Activated CD8-positive, alpha-beta memory T cell treated with anti-CD3 and anti-CD28 coated beads for 4 hours (primary cell): ENCODE results near the gene RTL3.

ENCODE experiments used
- DNase-seq, 2 donors: peaks; one replicate each; pipeline ENCODE4 v3.0.0-alpha.2; 2020; ENCODE audit warnings: low read depth in 2 of 2

The RTL3 gene

DNA sequence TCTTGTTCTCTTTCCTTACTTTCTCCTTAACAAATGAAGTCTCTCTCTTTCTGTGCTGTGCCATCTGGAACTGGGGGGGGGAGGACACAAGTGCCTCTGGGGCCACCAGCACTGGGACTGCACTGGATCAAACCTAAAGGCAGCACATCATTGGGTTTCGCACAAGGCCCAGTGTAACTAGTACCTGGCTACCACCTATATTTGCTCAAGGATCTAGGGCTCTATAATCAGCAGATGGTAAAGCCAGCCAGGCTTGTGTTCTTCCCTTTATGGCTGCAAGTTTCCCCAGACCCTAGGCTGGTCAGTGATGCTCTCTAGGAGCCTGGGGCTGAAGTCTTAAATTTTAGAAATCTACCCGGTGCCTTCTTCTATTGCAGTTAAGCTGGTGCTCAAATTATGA lies 40.1 kb downstream of the RTL3 start:
- DNase-seq, result no peak

DNA sequence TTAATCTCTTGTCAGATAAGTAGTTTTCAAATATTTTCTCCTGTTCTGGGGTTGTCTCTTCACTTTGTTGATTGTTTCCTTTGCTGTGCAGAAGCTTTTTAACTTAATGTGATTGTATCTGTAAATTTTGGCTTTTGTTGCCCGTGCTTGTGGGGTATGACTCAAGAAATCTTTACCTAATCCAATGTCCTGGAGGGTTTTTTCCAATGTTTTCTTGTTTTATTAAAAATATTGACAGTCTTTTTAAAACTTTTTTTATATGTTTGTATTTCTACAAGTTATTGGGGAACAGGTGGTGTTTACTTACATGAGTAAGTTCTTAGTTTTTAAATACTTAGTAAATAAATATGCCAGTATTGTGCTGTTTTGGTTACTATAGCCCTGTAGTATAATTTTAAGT lies 44.9 kb downstream of the RTL3 start:
- no peak for DNase-seq
